DND-41 (cell line): ENCODE data around the gene TMEM258.

ENCODE experiments used
- EZH2 ChIP-seq: IDR thresholded peaks from 3 replicates; pipeline ENCODE4 v1.6.1; 2012; ENCODE audit warnings: borderline replicate concordance, low read depth, mild to moderate bottlenecking, moderate library complexity, low read length, inconsistent platforms; ENCODE audit not compliant: severe bottlenecking
- TF ChIP-seq, protein P1 (sequence below): IDR thresholded peaks from 2 replicates; pipeline ENCODE4 v1.5.1; 2012; ENCODE audit warnings: borderline replicate concordance, low read length, moderate library complexity, mild to moderate bottlenecking; ENCODE audit not compliant: poor library complexity, severe bottlenecking; ENCODE audit errors: extremely low read depth

- TF ChIP-seq, protein P1, sequence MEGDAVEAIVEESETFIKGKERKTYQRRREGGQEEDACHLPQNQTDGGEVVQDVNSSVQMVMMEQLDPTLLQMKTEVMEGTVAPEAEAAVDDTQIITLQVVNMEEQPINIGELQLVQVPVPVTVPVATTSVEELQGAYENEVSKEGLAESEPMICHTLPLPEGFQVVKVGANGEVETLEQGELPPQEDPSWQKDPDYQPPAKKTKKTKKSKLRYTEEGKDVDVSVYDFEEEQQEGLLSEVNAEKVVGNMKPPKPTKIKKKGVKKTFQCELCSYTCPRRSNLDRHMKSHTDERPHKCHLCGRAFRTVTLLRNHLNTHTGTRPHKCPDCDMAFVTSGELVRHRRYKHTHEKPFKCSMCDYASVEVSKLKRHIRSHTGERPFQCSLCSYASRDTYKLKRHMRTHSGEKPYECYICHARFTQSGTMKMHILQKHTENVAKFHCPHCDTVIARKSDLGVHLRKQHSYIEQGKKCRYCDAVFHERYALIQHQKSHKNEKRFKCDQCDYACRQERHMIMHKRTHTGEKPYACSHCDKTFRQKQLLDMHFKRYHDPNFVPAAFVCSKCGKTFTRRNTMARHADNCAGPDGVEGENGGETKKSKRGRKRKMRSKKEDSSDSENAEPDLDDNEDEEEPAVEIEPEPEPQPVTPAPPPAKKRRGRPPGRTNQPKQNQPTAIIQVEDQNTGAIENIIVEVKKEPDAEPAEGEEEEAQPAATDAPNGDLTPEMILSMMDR = no peak
- TF ChIP-seq EZH2 = no peak
Observed at GRCh38 chr11:61754534-61755482, 37.6 kb downstream of the TMEM258 start.
